Astrocyte of the cerebellum (primary cell): ENCODE measurements around the gene SPTBN1.

ENCODE experiments used
- DNase-seq: peaks from one replicate; pipeline ENCODE4 v3.0.0-alpha.2; 2011; ENCODE audit warnings: low read depth
- H3K4me3 ChIP-seq: 2 replicates; pipeline ENCODE4 v1.5.1; 2011; ENCODE audit warnings: mild to moderate bottlenecking, low read depth, low read length, moderate library complexity
- in situ Hi-C: cut with HindIII; loops from 2 replicates; pipeline ENCODE4 v1.10.0; 2017; ENCODE audit warnings: low sequenced_read_pairs
- TF ChIP-seq, protein P1 (sequence below): IDR thresholded peaks from 2 replicates; pipeline ENCODE4 v1.5.1; 2012; ENCODE audit warnings: low read length, low read depth, moderate library complexity, mild to moderate bottlenecking; ENCODE audit errors: missing control alignments

Gene SPTBN1

DNA sequence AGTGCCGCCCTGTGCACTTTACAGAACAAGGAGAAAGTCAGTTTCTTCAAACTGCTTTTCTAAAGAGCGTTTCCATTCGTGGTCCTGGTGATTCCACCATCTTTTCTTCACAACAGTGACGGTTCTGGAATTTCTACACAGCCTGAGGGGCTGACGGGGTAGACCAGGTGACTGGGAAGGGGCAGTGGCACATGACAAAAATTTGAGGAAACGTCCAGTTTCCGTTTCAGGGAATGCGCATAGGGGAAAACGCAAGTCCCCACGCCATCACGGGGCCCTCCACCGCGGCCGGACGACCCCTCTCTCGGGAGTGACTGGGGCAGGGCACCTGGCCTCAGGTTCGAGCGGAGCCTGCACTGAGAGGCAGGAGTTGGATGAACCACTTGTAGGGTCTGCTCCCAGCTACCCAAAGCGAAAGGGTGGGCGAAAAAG lies 980 bp upstream of the SPTBN1 start:
- H3K4me3 ChIP-seq, result peak overlapping the region; percentile 82
- in situ Hi-C loops, result no loop called here
- DNase-seq, result no peak
- TF ChIP-seq, protein P1, sequence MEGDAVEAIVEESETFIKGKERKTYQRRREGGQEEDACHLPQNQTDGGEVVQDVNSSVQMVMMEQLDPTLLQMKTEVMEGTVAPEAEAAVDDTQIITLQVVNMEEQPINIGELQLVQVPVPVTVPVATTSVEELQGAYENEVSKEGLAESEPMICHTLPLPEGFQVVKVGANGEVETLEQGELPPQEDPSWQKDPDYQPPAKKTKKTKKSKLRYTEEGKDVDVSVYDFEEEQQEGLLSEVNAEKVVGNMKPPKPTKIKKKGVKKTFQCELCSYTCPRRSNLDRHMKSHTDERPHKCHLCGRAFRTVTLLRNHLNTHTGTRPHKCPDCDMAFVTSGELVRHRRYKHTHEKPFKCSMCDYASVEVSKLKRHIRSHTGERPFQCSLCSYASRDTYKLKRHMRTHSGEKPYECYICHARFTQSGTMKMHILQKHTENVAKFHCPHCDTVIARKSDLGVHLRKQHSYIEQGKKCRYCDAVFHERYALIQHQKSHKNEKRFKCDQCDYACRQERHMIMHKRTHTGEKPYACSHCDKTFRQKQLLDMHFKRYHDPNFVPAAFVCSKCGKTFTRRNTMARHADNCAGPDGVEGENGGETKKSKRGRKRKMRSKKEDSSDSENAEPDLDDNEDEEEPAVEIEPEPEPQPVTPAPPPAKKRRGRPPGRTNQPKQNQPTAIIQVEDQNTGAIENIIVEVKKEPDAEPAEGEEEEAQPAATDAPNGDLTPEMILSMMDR, result no peak

DNA sequence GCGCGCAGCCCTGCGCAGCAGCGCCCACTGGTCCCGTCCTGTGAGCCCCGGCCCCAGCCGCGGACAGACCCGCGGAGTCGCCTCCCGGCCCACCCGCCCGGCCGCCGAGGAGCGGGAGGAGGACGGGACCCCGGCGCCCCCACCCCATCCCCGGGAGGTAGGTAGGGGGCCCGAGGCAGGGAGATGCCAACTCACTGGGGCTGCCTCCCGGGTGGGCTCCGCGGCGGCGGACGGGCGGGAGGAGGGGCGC lies 160 bp downstream of the SPTBN1 start:
- in situ Hi-C loops, result no loop called here
- peak overlapping the region; percentile 82 for H3K4me3 ChIP-seq
- TF ChIP-seq, protein P1, result no peak
- no peak for DNase-seq

DNA sequence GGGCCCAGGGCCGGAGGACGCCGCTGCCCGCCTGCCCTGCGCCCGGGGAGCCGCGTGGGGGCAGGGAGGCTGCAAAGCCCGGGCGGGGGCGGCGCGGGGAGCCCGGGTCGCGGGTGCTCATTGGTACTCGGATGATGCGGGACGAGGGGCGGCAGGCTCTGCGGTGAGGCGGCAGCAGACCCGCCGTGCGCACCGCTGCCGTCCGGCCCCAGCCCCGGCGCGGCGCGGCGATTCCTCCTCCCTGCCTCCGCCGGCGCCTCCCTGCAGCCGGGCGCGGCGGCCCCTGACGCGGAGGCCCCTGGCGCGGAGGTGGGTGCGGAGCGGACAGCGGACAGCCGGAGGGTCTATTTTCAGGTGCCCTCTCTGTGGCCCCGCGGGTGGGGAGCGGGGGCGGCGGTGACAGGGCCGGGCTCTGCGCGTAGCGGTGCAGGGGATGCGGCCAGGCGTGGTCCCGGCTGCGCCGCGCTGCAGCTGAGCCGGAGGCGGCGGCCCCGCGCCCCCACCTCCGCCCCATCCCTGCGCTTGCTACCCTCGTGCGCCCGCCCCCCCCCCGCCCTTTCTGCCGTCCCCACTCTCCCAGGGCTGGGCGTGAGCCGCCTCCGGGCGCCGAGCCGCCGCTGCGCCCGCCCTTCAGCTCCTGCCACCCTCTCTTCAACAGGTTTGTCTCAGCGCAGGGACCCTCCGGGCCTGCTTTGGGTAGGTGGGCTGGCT lies 640 bp downstream of the SPTBN1 start:
- no peak for DNase-seq
- TF ChIP-seq, protein P1, result no peak
- H3K4me3 ChIP-seq, result peak overlapping the region; percentile 82
- in situ Hi-C loops, result no loop called here

DNA sequence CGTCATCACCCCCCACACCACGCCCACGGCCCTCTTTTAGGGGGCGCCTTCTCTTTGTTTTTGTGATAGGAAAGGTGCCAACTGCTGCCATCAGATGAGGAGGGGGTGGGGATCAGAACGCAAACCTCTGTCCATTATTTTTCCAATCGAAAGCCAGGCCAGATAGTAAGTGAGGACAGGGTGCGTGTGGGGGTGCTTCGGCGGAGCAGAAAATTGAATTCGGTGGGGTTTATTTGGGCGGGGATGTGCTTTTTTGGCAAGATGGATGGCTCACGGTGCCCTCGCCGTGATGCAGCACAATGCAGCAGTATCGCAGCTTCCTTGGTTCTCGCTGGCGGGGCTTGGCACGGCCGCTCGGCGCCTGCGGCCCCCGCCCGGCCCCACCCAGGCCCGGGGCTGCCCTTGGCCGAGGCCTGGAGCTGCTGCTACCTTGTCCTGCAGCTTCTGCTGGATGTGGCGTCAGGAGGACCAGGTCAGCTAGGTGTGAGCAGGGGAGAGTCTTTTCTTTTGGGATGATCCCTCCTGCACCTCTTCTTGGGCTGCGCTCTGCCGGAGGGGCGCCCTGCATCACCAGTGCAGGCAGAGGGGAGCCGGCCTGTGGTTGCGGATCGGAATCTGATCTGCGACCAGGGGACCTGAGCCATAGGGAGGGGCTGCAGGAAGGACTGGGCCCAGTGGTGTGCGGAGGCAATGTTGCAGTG lies 1.3 kb downstream of the SPTBN1 start:
- TF ChIP-seq, protein P1, result no peak

DNA sequence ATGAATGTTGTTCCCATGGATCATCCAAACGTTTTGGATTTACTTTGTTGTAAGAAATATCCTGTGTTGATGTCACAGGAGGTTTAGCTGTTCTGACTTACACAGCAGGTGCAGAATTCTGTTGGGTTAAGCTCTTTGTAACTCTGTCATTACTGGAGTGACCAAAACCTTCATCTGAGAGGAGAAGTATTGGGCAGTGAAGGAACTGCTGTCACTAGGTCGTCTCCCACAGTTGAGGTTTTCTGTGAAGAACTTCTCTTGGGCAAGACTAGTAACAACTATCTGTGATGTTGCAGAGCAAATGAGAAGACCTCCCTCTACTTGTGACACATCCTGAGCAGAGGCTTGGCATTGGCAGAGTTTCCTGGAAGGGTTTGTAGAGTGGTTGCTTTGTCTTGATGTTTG lies 2.9 kb downstream of the SPTBN1 start:
- in situ Hi-C loops, result no loop called here
- no peak for DNase-seq
- H3K4me3 ChIP-seq, result peak overlapping the region; percentile 82
- TF ChIP-seq, protein P1, result no peak

More for the DNA sequence above, 1.3 kb downstream of the SPTBN1 start:
- no peak for DNase-seq
- in situ Hi-C loops, result no loop called here
- H3K4me3 ChIP-seq, result peak overlapping the region; percentile 82

DNA sequence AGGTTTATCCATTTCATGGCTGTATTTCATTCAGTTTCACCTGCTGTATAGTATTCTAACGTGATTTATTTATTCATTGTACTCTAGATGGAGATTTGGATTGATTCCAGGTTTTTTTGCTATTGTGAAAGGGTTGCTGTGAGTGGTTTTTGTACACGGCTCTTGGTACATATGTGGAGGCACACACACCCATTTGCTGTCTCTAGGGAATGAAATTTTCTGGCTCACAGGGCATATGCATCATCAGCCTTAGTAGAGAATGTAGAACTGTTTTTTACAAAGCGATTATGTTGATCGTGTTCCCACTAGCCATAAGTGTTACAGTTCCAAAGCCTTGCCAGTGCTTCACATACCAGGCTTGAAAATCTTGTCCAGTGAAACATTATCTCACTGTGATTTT lies 5.1 kb downstream of the SPTBN1 start:
- in situ Hi-C loops, result no loop called here
- TF ChIP-seq, protein P1, result no peak
- DNase-seq, result no peak
- H3K4me3 ChIP-seq, result no peak overlapping the region
